A549 (cell line): ENCODE measurements around the gene LY6G5C. TPM values are rescaled to one million over a fixed set of nuclear protein-coding genes. Genes with fewer than 3 reads are reported as not detected.
A peak's percentile ranks its signal among the peaks of the same experiment; 100 is the strongest.

ENCODE experiments used
- ATAC-seq, 2 experiments: fragments of 200-7000 bp in 1 of 2; fragments of >200 bp in 1 of 2; cut with Nextera tagmentation in 1 of 2; cut with Tn5 transposase in 1 of 2; 3 replicates each; pipeline versions ENCODE4 v1.8.0 to v1.9.1; 2018 to 2020; ENCODE audit warnings: mild to moderate bottlenecking in 1 of 2, moderate library complexity in 1 of 2
- CTCF ChIA-PET: fragments of 300-600 bp; sonication (Branson Sonifier 250); formaldehyde crosslinking; extraction: SDS; loops from one replicate; lab custom pipeline; 2021; ENCODE audit warnings: antibody characterized with exemption, inconsistent platforms; lab: Yijun Ruan, JAX
- POLR2A ChIA-PET: fragments of 350-600 bp; formaldehyde crosslinking; extraction: SDS; loops from one replicate; lab custom pipeline; 2021; ENCODE audit warnings: antibody characterized with exemption, inconsistent platforms; lab: Yijun Ruan, JAX
- DNase-seq, 2 experiments: peaks; one replicate each; pipeline versions ENCODE4 v3.0.0 to v3.0.0-alpha.2; 2011 to 2016; ENCODE audit warnings: low read depth in 1 of 2, low spot score in 1 of 2
- FAIRE-seq: peaks from 2 replicates; lab custom pipeline; 2011; peaks lifted over from hg19 to GRCh38; lab: Jason Lieb, UNC
- H3K27ac ChIP-seq, 2 experiments: fragments of >200 bp; sonication (Bioruptor Twin); formaldehyde crosslinking; 3 replicates each; pipeline ENCODE4 v1.5.1; 2016 to 2017
- H3K4me1 ChIP-seq: fragments of >200 bp; sonication (Bioruptor Twin); formaldehyde crosslinking; 3 replicates; pipeline ENCODE4 v1.6.1; 2016
- H3K4me2 ChIP-seq: fragments of >200 bp; sonication (Bioruptor Twin); formaldehyde crosslinking; 3 replicates; pipeline ENCODE4 v1.6.1; 2016
- H3K4me3 ChIP-seq: fragments of >200 bp; sonication (Bioruptor Twin); formaldehyde crosslinking; 3 replicates; pipeline ENCODE4 v1.5.1; 2016
- H3K9me3 ChIP-seq: fragments of >200 bp; sonication (Bioruptor Twin); formaldehyde crosslinking; 3 replicates; pipeline ENCODE4 v1.6.1; 2016
- CEBPB ChIP-seq, 2 experiments: fragments of >200 bp in 1 of 2; sonication (Bioruptor Twin) in 1 of 2; formaldehyde crosslinking in 1 of 2; IDR thresholded peaks; 2 replicates each; pipeline ENCODE4 v1.6.1; 2012 to 2016
- CTCF ChIP-seq: fragments of >200 bp; sonication (Bioruptor Twin); formaldehyde crosslinking; IDR thresholded peaks from 3 replicates; pipeline ENCODE4 v1.5.1; 2016
- EHMT2 ChIP-seq: fragments of 200-600 bp; sonication (generic); IDR thresholded peaks from 2 replicates; pipeline ENCODE4 v1.6.1; 2016; ENCODE audit warnings: antibody characterized with exemption, low read depth, mild to moderate bottlenecking, moderate library complexity
- ELK1 ChIP-seq: fragments of 150-350 bp; IDR thresholded peaks from 2 replicates; pipeline ENCODE4 v1.6.1; 2014; ENCODE audit warnings: low read depth, mild to moderate bottlenecking, low read length
- ESRRA ChIP-seq: fragments of 150-350 bp; IDR thresholded peaks from 2 replicates; pipeline ENCODE4 v1.6.1; 2014; ENCODE audit warnings: mild to moderate bottlenecking, low read length, borderline replicate concordance
- FOSB ChIP-seq: fragments of 250-450 bp; sonication (Bioruptor Pico); IDR thresholded peaks from 2 replicates; pipeline ENCODE4 v1.5.0; 2020; ENCODE audit warnings: mild to moderate bottlenecking, moderate library complexity
- FOXS1 ChIP-seq: fragments of 250-450 bp; sonication (Bioruptor Pico); IDR thresholded peaks from 2 replicates; pipeline ENCODE4 v1.5.0; 2020; ENCODE audit warnings: mild to moderate bottlenecking, moderate library complexity
- HOXB5 ChIP-seq: fragments of 250-450 bp; sonication (Bioruptor Pico); IDR thresholded peaks from 2 replicates; pipeline ENCODE4 v1.5.0; 2020; ENCODE audit warnings: mild to moderate bottlenecking, moderate library complexity
- KDM1A ChIP-seq: fragments of 200-600 bp; sonication (generic); IDR thresholded peaks from 2 replicates; pipeline ENCODE4 v1.6.1; 2016; ENCODE audit warnings: low read depth, mild to moderate bottlenecking
- MAFK ChIP-seq: fragments of 450-650 bp; IDR thresholded peaks from 2 replicates; pipeline ENCODE4 v1.6.1; 2014; ENCODE audit not compliant: partially characterized antibody
- MAZ ChIP-seq: fragments of 150-350 bp; IDR thresholded peaks from 2 replicates; pipeline ENCODE4 v1.6.1; 2014; ENCODE audit warnings: antibody characterized with exemption, low read depth, low read length, borderline replicate concordance
- PBX3 ChIP-seq: IDR thresholded peaks from 2 replicates; pipeline ENCODE4 v1.6.1; 2012
- RAD21 ChIP-seq, 2 experiments: fragments of >200 bp in 1 of 2; sonication (Bioruptor Twin) in 1 of 2; formaldehyde crosslinking in 1 of 2; IDR thresholded peaks in 1 of 2; conservative IDR thresholded peaks in 1 of 2; 2 replicates in 1 of 2; 3 replicates in 1 of 2; pipeline ENCODE4 v1.6.1; 2012 to 2018; ENCODE audit warnings: inconsistent platforms in 1 of 2
- WGBS: methylation state at CpG from one replicate; pipeline ENCODE4 v1.1.6; 2017; ENCODE audit errors: missing lambda C conversion rate; 5-methylcytosine and 5-hydroxymethylcytosine counted together
- polyA plus RNA-seq, 4 experiments: library from polyadenylated mRNA; depleted of rRNA in 3 of 4; stranded (reverse); fragments of >200 nt; fragmentation: RNase III in 1 of 4; extraction: RNeasy Plus Mini Kit Qiagen cat#74134 plus additional on column Dnase treatment in 1 of 4; gene quantifications; 2 replicates in 3 of 4; 3 replicates in 1 of 4; pipeline ENCODE4 v1.2.3, GENCODE V29; 2011 to 2017

Gene LY6G5C
- polyA plus RNA-seq, 2 of the 4 experiments (the other 2 are of a cell fraction) = 1.2 to 1.6 TPM

DNA sequence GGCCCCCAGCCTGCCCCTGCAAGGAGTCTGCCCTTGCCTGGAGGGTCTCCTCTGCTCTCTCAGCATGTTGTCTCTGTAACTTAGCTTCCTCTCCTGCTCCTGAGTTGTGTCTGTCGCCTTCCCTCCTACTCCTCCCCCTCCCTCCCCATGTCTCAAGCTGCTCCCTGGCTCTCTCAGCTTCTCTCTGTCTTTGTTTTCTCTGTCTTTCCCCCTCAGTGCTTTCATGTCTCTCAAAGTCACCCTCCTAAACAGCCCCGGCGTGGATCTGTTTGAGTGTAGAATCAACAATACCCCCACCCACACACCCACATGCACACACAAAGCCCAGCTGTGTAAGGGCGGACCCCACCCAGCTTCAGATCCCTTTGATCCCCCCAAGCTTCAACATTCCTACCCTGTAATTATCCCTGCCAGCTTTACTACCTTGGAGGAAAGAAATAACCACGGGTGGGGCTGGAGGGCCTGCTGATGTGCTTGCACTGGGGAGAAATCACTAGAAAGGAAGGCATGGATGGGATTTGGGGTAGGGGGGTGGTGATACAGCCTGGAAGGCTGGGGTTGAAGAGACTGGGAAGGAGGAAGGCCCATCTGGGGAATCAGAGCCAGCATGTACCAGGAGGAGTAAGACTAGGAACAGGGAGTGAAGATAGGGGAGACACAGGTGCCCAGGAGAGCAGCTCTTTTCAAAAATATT lies 33.3 kb upstream of the LY6G5C start:
- ChIA-PET CTCF (interaction anchor here (1.3 to 2.0 kb wide), 4 partner anchors 10 to 45 kb away, joined by 3 to 6 read pairs (median 4); partner anchors contain the start of genes DDAH2 and MPIG6B), POLR2A (no interaction called here)
- Histone ChIP-seq H3K9me3 (no peaks in the 10 kb centered on the region), H3K4me1 (0 out of 3 replicates have a peak, but pooled peaks cover 3% of the 10 kb centered on the region), H3K4me2 (no peak overlapping the region), H3K27ac (no peak overlapping the region), H3K4me3 (no peak overlapping the region)
- 58% methylated on average over 5 of the region's 5 CpGs for WGBS
- FAIRE-seq (no peak), ATAC-seq (no peak), DNase-seq (no peak)
- TF ChIP-seq HOXB5 (CRISPR knock-in tag) (no peak), FOXS1 (CRISPR knock-in tag) (no peak), MAZ (no peak)

DNA sequence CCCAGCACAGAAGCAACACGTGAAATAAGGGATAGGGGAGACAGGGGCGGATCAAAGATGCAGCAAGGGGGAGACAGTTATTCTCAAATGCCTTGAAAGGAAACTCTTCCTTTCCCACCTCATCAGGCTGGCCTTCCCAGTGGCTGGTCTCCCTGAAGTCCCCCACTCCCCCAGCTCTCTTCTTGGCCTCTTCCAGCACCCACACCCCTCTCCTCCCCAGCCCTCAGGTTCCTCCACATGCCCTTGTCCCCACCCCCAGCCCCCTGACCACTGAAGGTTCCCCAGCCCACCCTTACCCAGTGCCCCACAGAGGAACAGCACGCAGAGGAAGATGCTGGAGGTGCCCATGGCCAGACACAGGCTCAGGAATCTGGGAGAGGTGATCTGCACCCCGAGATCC lies 32.6 kb upstream of the LY6G5C start:
- ATAC-seq (no peak), DNase-seq (no peak), FAIRE-seq (no peak)
- WGBS = 79% methylated on average over 3 of the region's 4 CpGs
- POLR2A ChIA-PET = interaction anchor here (0.7 kb wide), 1 partner anchor 166 kb away, joined by 5 read pairs; the partner anchor contains the start of gene NFKBIL1
- Histone ChIP-seq H3K4me3 (no peak overlapping the region), H3K4me2 (no peak overlapping the region), H3K4me1 (0 out of 3 replicates have a peak, but pooled peaks cover 3% of the 10 kb centered on the region), H3K9me3 (no peaks in the 10 kb centered on the region)
- no peak for TF ChIP-seq MAFK
- TF ChIP-seq, all 56 proteins: peak for 0
- CTCF ChIA-PET = interaction anchor here (1.3 to 1.7 kb wide), 3 partner anchors 10 to 45 kb away, joined by 3 to 6 read pairs (median 4); partner anchors contain the start of gene MPIG6B
- no peak overlapping the region for H3K27ac ChIP-seq

- CTCF ChIA-PET = interaction anchor here (0.6 to 1.5 kb wide), 16 partner anchors 10 to 206 kb away, joined by 3 to 7 read pairs (median 4); partner anchors contain the start of genes DDAH2, LY6G5C and LY6G6C
- H3K4me1 ChIP-seq = 0 out of 3 replicates have a peak, but pooled peaks cover 3% of the 10 kb centered on the region
- POLR2A ChIA-PET = interaction anchor here (0.8 kb wide), 1 partner anchor 115 kb away, joined by 4 read pairs; the partner anchor contains the start of gene HSPA1B
- H3K9me3 ChIP-seq = no peaks in the 10 kb centered on the region
- WGBS = 56% methylated on average over 6 of the region's 8 CpGs
- ATAC-seq (peak; percentile 89 to 92), DNase-seq (peak in 1 of 2 experiments; percentile 35), FAIRE-seq (no peak)
- no peak overlapping the region for H3K4me2 ChIP-seq
- TF ChIP-seq CTCF = peak; percentile 21; the same call in 2 of the 3 replicates
- TF ChIP-seq RAD21 (conservative IDR thresholded peaks at IDR 0.05 in 1 of 2, IDR thresholded peaks at IDR 0.05 in 1 of 2) = peak; percentile 16 to 41; a peak in 2 of 5 replicates
- TF ChIP-seq FOSB (CRISPR knock-in tag) = no peak
- H3K4me3 ChIP-seq = no peak overlapping the region
- no peak overlapping the region for H3K27ac ChIP-seq
Measured at GRCh38 chr6:31712296-31712695, 31.4 kb upstream of the LY6G5C start.

- ChIA-PET POLR2A (no interaction called here), CTCF (interaction anchor here (1.0 to 1.5 kb wide), 4 partner anchors 18 to 119 kb away, joined by 3 to 5 read pairs (median 4); partner anchors contain the start of gene DDAH2)
- 0 out of 3 replicates have a peak, but pooled peaks cover 3% of the 10 kb centered on the region for H3K4me1 ChIP-seq
- 45% methylated on average over 4 of the region's 8 CpGs for WGBS
- no peak overlapping the region for H3K27ac ChIP-seq
- FAIRE-seq (no peak), ATAC-seq (no peak), DNase-seq (no peak)
- H3K4me2 ChIP-seq = no peak overlapping the region
- no peak overlapping the region for H3K4me3 ChIP-seq
- TF ChIP-seq ELK1 = no peak
- no peak for TF ChIP-seq CEBPB (IDR thresholded peaks at IDR 0.05)
- no peak for TF ChIP-seq EHMT2
- TF ChIP-seq ESRRA = no peak
- no peak for TF ChIP-seq PBX3
- no peak for TF ChIP-seq KDM1A
- no peaks in the 10 kb centered on the region for H3K9me3 ChIP-seq
Measured at GRCh38 chr6:31711233-31711632, 30.4 kb upstream of the LY6G5C start.
